HCT116 (cell line): ENCODE measurements around the gene EIF3L. TPM values are rescaled to one million over a fixed set of nuclear protein-coding genes. Genes with fewer than 3 reads are reported as not detected.

Experiments
- ATAC-seq: fragments of 200-7000 bp; cut with Tn5 transposase; 2 replicates; pipeline ENCODE4 v1.9.1; 2020; ENCODE audit warnings: mild to moderate bottlenecking, moderate library complexity
- BruUV-seq: library from RNA; stranded (reverse); fragments of 400-500 nt; replicated peaks from 2 replicates; lab custom pipeline; 2021; lab: Mats Ljungman, UMichigan
- CTCF ChIA-PET: fragments of 300-600 bp; sonication (Branson Sonifier 250); formaldehyde crosslinking; loops from one replicate; lab custom pipeline; 2021; ENCODE audit warnings: antibody characterized with exemption; lab: Charles Lee
- POLR2A ChIA-PET: fragments of 300-600, 350-600 bp; sonication (Branson Sonifier 250); formaldehyde crosslinking; loops from one replicate; lab custom pipeline; 2021; ENCODE audit warnings: antibody characterized with exemption; lab: Charles Lee
- RAD21 ChIA-PET, 2 experiments: fragments of 300-600 bp; sonication (Branson Sonifier 250); formaldehyde crosslinking; loops; one replicate each; lab custom pipeline; 2023; ENCODE audit warnings: low total read pairs in 2 of 2; ENCODE audit not compliant: uncharacterized antibody in 2 of 2, unreplicated experiment in 2 of 2, low non-redundant PET in 1 of 2; lab: Charles Lee
- DNase-seq: peaks from one replicate; pipeline ENCODE4 v3.0.0-alpha.2; 2010; ENCODE audit warnings: low read depth, low spot score
- H2AFZ ChIP-seq: fragments of 200-600 bp; shearing (Covaris generic), sonication (generic); 2 replicates; pipeline ENCODE4 v1.6.1; 2017; ENCODE audit warnings: low read depth, mixed run types, mixed read lengths, antibody characterized with exemption, low read length; ENCODE audit not compliant: poor library complexity, severe bottlenecking
- H3K27ac ChIP-seq: 2 replicates; pipeline ENCODE4 v1.5.1; 2012; ENCODE audit warnings: low read depth, low read length
- H3K27me3 ChIP-seq: fragments of 200-600 bp; sonication (generic); 2 replicates; pipeline ENCODE4 v1.6.1; 2016; ENCODE audit warnings: mixed run types, low read length, mixed read lengths; ENCODE audit not compliant: insufficient read depth
- H3K36me3 ChIP-seq, 2 experiments: fragments of 200-500 bp in 1 of 2; fragments of 200-600 bp in 1 of 2; sonication (Bioruptor generic) in 1 of 2; sonication (generic) in 1 of 2; 2 replicates each; pipeline versions ENCODE4 v1.5.1 to v1.6.1; 2014 to 2016; ENCODE audit warnings: low read length in 2 of 2, inconsistent platforms in 1 of 2, mixed read lengths in 1 of 2, mixed run types in 1 of 2; ENCODE audit not compliant: insufficient read depth in 2 of 2, control insufficient read depth in 1 of 2
- H3K4me1 ChIP-seq, 2 experiments: fragments of 200-600 bp in 1 of 2; sonication (generic) in 1 of 2; 2 replicates each; pipeline versions ENCODE4 v1.5.1 to v1.6.1; 2012 to 2017; ENCODE audit warnings: low read length in 2 of 2, inconsistent platforms in 1 of 2, mild to moderate bottlenecking in 1 of 2, mixed read lengths in 1 of 2, mixed run types in 1 of 2, moderate library complexity in 1 of 2; ENCODE audit not compliant: insufficient read depth in 2 of 2, control insufficient read depth in 1 of 2
- H3K4me2 ChIP-seq: fragments of 200-600 bp; sonication (generic); 2 replicates; pipeline ENCODE4 v1.6.1; 2017; ENCODE audit warnings: mixed run types, low read length, mixed read lengths
- H3K4me3 ChIP-seq, 2 experiments: fragments of 200-600 bp in 1 of 2; sonication (generic) in 1 of 2; replicated peaks in 1 of 2; 2 replicates each; pipeline ENCODE4 v1.5.1; 2011 to 2016; ENCODE audit warnings: low read length in 2 of 2, control low read depth in 1 of 2, low read depth in 1 of 2, mild to moderate bottlenecking in 1 of 2, mixed read lengths in 1 of 2, mixed run types in 1 of 2
- H3K79me2 ChIP-seq: fragments of 200-600 bp; sonication (generic); 2 replicates; pipeline ENCODE4 v1.6.1; 2017; ENCODE audit warnings: mild to moderate bottlenecking, mixed run types, low read length, moderate library complexity, mixed read lengths; ENCODE audit not compliant: insufficient read depth
- H3K9ac ChIP-seq: fragments of 200-600 bp; sonication (generic); 2 replicates; pipeline ENCODE4 v1.6.1; 2016; ENCODE audit warnings: low read length, mixed read lengths
- H3K9me2 ChIP-seq: fragments of 200-600 bp; sonication (generic), shearing (Covaris generic); 2 replicates; pipeline ENCODE4 v1.6.1; 2017; ENCODE audit warnings: mixed run types, mild to moderate bottlenecking, moderate library complexity; ENCODE audit not compliant: insufficient read depth
- H3K9me3 ChIP-seq, 2 experiments: fragments of 200-500 bp in 1 of 2; fragments of 200-600 bp in 1 of 2; sonication (Bioruptor generic) in 1 of 2; sonication (generic) in 1 of 2; 2 replicates each; pipeline ENCODE4 v1.6.1; 2014 to 2017; ENCODE audit warnings: low read length in 2 of 2, mixed read lengths in 2 of 2, inconsistent platforms in 1 of 2, low read depth in 1 of 2, mild to moderate bottlenecking in 1 of 2, mixed run types in 1 of 2, moderate library complexity in 1 of 2; ENCODE audit not compliant: control insufficient read depth in 1 of 2, insufficient read depth in 1 of 2
- H4K20me1 ChIP-seq: fragments of 200-600 bp; sonication (generic), shearing (Covaris generic); 2 replicates; pipeline ENCODE4 v1.6.1; 2017; ENCODE audit warnings: mixed run types, mild to moderate bottlenecking, moderate library complexity; ENCODE audit not compliant: insufficient read depth
- CEBPB ChIP-seq: IDR thresholded peaks from 2 replicates; pipeline ENCODE4 v1.6.1; 2012; ENCODE audit warnings: low read depth
- EGR1 ChIP-seq: IDR thresholded peaks from 2 replicates; pipeline ENCODE4 v1.6.1; 2012; ENCODE audit warnings: low read depth
- ELF1 ChIP-seq: IDR thresholded peaks from 2 replicates; pipeline ENCODE4 v1.6.1; 2012; ENCODE audit warnings: low read depth, borderline replicate concordance
- FOSL1 ChIP-seq: IDR thresholded peaks from 2 replicates; pipeline ENCODE4 v1.6.1; 2012; ENCODE audit warnings: low read depth
- JUND ChIP-seq: IDR thresholded peaks from 2 replicates; pipeline ENCODE4 v1.6.1; 2012
- POLR2AphosphoS5 ChIP-seq: IDR thresholded peaks from 2 replicates; pipeline ENCODE4 v1.6.1; 2011; ENCODE audit warnings: mild to moderate bottlenecking, low read depth, low read length, moderate library complexity
- SRF ChIP-seq: IDR thresholded peaks from 2 replicates; pipeline ENCODE4 v1.6.1; 2012; ENCODE audit warnings: low read depth
- TCF7L2 ChIP-seq: IDR thresholded peaks from 2 replicates; pipeline ENCODE4 v1.7.0; 2011; ENCODE audit warnings: borderline replicate concordance, inconsistent platforms; ENCODE audit not compliant: insufficient read depth, insufficient read length; ENCODE audit errors: extremely low read depth
- YY1 ChIP-seq: IDR thresholded peaks from 2 replicates; pipeline ENCODE4 v1.6.1; 2011; ENCODE audit warnings: low read length, low read depth, moderate library complexity, mild to moderate bottlenecking; ENCODE audit not compliant: insufficient replicate concordance; ENCODE audit errors: extremely low read depth
- ZBTB33 ChIP-seq: IDR thresholded peaks from 2 replicates; pipeline ENCODE4 v1.6.1; 2011; ENCODE audit warnings: mild to moderate bottlenecking, low read length, moderate library complexity; ENCODE audit not compliant: insufficient replicate concordance; ENCODE audit errors: extremely low read depth
- intact Hi-C: fragments of 100-400 bp; cut with micrococcal nuclease; formaldehyde crosslinking; loops from 2 replicates; pipeline ENCODE4 v1.10.0; 2022
- total RNA-seq: library from RNA; stranded (reverse); gene quantifications from one replicate; pipeline ENCODE4 v1.2.1, GENCODE V29; 2021; ENCODE audit not compliant: unreplicated experiment
- TF ChIP-seq, protein P1 (sequence below): IDR thresholded peaks from 2 replicates; pipeline ENCODE4 v1.6.1; 2012

EIF3L gene
- total RNA-seq, 1 experiment from 2014 or later, result 687 TPM

DNA sequence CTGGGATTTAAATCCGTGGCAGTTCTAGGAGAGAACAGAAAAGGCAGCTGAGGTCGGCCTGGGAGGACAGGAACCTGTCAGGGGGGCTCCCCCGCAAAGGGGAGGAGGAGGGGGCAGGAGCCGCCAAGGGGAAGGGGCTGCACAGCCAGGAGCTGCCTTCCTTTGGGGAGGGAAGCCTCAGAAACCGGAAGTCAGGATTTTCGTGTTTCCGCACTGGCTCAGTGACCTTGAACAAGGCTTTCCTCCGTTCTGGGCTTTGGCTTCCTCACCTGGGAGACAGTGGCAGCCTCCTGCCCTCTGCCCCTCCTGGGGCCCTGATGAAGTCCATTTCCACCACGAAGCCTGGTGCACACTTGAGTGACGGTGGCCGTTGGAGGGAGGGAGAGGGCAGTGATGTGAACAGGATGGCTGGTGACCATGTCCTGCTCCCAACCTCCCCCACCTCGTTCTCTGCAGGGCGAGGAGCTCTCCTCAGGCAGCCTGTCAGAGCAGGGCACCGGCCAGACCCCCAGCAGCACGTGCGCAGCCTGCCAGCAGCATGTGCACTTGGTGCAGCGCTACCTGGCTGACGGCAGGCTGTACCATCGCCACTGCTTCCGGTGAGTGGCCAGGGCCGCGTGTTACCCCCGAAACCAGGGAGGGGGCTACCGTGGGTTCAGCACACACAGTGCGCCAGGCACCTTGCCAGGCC is 69.5 kb downstream of the EIF3L start:
- no TSS peak for BruUV-seq
- CTCF ChIA-PET, result no interaction called here
- intact Hi-C loops, result no loop called here

DNA sequence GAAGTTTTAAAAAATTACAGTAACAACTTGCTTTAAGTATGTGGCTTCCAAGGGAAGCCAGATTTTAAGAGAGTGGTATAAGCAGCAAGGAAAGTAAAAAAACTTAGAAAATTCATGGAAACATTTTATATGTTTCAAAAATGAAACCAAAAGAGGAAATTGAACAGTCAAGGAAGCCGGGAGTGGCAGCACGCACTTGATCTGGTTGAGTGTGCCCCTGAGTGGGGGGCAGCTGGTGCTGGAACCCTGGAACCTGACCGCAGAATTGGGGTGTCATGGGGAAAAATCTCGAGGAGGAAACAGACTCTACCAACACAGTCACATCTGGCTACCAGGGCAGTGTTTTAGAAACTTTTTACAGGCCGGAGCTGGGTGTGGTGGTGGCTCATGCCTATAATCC is 70.9 kb downstream of the EIF3L start:
- Histone ChIP-seq H3K4me3 (no peak overlapping the region), H3K27me3 (no peaks in the 10 kb centered on the region), H3K4me2 (no peak overlapping the region), H3K9me3 (no peaks in the 10 kb centered on the region), H3K9me2 (no peaks in the 10 kb centered on the region), H3K79me2 (no peaks in the 10 kb centered on the region)
- BruUV-seq, result no TSS peak
- CTCF ChIA-PET, result no interaction called here
- RAD21 ChIA-PET, result no interaction called here
- TF ChIP-seq ELF1 (no peak), JUND (no peak), CEBPB (no peak), POLR2AphosphoS5 (no peak), SRF (no peak), YY1 (no peak), TCF7L2 (no peak), FOSL1 (no peak), EGR1 (no peak)
- TF ChIP-seq, protein P1, sequence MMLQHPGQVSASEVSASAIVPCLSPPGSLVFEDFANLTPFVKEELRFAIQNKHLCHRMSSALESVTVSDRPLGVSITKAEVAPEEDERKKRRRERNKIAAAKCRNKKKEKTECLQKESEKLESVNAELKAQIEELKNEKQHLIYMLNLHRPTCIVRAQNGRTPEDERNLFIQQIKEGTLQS, result no peak
- TF ChIP-seq, all 23 proteins: peak for 0
- H3K4me1 ChIP-seq, result no peaks in the 10 kb centered on the region
- no peak for ATAC-seq
- H3K9ac ChIP-seq, result no peak overlapping the region
- peaks cover 17 to 20% of the 10 kb centered on the region in 2 experiments; a peak in 3 of 4 replicates for H3K36me3 ChIP-seq
- H2AFZ ChIP-seq, result no peak overlapping the region
- POLR2A ChIA-PET, result no interaction called here
- intact Hi-C loops, result no loop called here
- no peaks in the 10 kb centered on the region for H4K20me1 ChIP-seq
- no peak for DNase-seq
- no peak overlapping the region for H3K27ac ChIP-seq

More for the DNA sequence above, 69.5 kb downstream of the EIF3L start:
- TF ChIP-seq ZBTB33, result no peak
- ATAC-seq, result no peak
- Histone ChIP-seq H3K79me2 (no peaks in the 10 kb centered on the region), H3K9me2 (no peaks in the 10 kb centered on the region), H3K27me3 (no peaks in the 10 kb centered on the region), H4K20me1 (no peaks in the 10 kb centered on the region), H3K4me1 (no peaks in the 10 kb centered on the region), H3K27ac (no peak overlapping the region), H3K4me3 (no peak overlapping the region), H3K36me3 (peaks cover 17 to 20% of the 10 kb centered on the region in 2 experiments; a peak in 3 of 4 replicates), H3K9me3 (no peaks in the 10 kb centered on the region), H3K9ac (no peak overlapping the region), H2AFZ (no peak overlapping the region), H3K4me2 (no peak overlapping the region)
- no peak for DNase-seq
- ChIA-PET POLR2A (no interaction called here), RAD21 (no interaction called here)
